HG03196 (cell line): ENCODE measurements around the gene SLC19A1.

Experiments
- ATAC-seq: cut with Tn5 transposase; IDR thresholded peaks from one replicate; pipeline ENCODE4 v1.9.1; 2021; ENCODE audit not compliant: unreplicated experiment

Gene SLC19A1

DNA sequence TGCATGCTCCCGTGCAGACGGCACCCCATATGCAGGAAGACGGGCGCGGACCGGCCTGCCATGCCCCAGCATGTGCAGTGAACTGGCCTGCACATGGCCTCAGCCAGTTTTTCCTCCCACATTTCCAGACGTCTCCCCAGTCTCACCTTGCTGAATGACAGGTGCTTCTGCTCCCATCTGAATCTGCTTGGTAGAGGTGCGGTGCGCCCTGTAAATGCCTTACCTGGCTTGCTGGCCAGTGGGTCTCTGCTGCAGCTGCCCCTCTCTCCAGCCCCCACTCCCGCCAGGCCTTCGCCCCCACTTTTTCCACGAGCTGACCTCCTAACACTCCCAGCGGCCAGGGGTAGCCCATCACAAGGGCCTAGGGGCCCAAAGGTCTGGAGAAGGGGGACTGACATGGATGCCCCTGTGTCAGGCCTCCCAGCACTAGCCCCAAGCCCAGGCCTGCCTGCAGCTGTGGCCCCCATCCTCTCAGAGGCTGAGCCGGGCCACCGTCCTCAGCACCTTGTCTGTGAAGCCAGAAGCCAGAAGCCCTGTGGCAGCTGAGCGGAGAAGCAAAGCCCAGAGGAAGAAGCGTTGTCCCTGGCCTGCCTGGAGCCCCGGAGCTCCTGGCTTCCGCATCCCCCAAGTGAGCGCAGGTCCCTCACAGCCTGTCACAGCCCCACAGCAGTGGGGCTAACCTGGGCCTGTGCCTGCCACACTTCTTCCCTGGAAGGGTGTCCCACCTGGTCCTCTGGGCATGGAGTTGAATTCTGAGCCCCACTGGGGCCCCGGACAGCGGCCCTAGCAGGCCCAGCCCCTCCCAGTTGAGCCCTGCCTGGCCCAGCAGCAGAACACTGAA, 3.7 kb upstream of the SLC19A1 start:
- no peak for ATAC-seq

DNA sequence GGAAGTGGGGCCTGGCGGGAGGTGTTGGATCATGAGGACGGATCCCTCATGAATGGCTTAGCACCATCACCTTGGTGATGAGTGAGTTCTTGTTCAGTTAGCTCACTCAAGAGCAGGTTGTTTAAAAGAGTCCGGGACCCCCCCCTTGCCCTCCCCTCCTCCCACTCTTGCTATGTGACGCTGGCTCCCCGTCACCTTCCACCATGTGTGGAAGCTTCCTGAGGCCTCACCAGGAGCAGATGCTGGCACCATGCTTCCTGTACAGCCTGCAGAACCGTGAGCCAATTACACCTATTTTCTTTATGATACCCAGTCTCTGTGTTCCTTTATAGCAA, 3.0 kb upstream of the SLC19A1 start:
- ATAC-seq, result no peak

DNA sequence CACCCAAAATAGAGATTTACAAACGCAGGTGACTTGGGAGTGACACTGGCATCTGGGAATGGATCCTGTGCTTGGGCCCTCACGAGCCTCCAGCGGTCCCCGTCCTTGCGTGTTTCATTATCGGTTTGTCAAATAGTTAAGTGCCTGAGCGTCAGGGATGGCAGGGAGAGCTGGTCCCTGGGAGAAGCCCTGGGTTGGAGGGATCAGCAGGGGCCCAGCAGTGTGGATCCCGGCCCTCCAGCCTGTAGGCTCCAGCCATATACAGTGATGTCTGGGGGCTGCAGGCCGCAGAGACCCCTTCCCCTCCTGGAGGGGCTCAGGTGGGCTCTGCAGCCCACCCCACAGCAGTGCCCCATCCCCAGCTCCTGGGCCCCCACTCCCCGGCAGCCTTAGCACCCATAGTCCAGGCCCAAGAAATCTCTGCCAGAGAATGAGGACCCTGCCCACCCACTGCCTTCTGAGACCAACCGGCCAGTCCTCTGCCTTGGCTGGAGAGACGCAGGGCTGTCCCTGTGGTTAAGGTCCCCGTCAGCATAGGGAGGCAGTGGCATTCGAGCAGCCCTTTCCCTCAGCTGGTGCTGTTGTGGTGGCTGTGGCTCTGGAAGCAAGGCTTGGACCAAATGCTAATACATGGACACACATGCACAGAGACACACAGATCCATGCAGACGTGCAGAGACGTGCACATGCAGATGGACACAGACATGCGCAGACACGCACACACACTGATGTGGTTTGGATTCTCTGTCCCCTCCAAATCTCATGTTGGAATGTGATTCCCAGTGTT, 2.4 kb upstream of the SLC19A1 start:
- ATAC-seq, result no peak

DNA sequence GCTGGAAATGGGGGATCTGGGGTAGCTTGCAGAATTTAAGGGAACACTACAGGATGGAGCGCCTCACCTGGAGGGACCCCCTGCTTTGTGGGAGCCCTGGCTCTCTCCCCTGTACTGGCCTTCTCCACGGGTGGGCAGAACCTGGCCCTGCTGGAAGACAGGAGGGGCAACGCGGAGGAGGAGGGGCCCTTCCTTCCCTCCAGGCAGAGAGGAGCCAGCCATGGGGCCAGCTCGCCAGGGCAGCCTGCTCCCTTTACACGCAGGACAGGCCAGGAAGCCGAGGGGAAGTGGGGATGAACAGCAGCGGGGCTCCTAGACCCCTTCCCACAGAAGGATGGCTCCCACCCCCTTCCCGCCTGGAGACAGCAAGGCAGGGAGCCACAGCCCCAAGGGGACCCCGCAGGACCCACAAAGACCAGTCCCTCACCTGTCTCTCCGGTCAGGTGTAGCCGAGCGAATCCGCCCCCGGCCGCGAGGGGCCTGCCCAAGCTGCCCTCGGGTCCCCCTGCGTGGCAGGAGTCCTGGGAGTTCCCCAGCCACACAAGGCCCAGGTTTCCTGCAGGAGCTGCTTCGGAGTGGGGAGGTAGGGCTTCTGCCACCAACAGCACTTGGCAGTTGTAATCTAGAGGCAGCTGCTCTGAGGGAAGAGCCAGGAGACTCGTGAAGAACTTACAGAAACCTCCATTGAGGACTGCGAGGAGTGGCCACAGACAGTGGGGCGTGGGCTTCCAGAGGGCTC, 1.6 kb upstream of the SLC19A1 start:
- no peak for ATAC-seq

DNA sequence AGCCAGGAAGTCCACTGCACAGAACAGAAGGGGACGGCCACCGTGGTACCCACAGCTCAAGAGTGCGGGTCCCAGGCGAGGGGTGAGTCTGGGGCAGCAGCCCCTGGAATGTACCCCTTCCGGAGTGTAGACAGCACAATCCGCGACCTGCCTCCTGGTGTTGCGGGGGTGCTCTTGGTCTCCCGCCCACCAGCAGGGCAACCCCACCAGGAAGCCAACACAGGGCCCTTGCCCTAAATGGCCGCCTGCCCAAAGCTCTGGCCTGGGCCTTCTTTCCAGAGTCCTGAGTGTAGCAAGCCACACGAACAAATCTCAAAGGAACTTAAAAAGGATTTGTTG, 1.1 kb upstream of the SLC19A1 start:
- ATAC-seq, result no peak

DNA sequence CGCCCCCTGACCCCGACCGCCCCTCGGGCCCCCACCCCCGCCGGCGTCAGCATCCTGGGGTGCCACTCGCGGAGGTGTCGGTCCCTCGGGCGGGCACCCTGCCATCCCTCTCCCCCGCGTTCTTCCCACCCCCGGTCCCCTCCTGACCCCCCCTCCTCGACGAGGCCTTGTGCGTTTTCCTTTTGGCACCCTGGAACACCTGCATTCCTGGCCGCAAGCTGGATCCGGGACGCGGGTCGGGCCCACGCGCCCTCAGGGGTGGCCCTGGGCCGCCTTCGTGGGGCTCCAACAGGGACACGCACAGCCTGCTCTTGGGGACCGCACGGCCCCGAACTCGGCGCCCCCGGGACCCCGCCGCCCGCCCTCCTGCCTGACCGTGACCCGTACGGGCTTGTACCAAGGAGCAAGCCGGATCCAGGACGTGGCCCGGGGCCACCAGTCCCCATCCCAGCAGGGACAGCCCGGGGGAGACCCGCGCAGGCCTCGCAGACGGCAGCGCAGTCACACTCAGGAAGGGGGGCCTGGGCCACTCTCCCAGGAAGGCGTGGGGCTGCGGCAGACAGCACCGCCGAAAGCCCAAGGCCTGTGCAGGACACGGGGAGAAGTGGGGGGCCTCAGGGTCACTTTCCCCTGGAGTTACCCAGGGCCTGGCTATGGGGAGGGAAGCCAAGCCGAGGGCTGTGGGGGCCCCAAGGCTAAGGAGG, 579 bp upstream of the SLC19A1 start:
- no peak for ATAC-seq

DNA sequence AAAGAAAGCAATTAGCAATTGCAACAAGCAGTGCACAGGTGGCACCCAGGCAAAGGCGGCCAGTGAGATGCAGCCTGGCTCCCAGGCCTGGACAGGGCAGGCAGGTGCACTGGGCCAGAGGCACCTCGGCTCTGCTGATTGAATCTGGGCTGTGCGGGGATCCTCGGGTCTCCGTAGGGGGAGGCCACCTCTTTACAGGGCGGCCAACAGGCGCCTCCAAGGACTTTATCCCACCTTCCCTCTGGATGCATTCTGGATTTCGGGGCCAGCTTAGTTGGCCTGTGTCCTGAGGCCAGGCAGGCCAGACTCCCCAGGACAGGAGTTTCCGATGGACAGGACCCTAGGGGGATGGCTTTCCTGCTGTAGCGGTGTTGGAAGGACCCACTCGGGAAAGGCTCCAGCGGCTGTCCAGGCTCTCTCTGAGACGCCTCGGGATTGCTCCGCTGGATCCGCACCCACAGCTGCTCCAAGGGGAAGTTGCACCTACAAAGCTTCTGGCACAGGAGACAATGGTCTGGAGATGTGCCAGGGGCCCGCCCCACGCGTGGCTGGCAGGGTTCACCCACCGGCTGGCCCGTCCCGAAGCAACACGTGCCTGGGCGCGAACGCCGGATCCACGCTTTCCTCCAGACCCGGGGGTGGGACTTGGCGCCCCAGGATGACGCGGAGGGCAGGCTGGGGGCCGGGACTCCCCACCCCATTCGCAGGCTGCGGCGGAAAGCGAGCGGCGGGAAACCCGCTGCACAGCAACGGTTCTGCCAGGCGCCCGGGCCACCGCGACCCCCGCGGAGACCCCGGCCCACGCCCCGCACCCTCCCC, 810 bp downstream of the SLC19A1 start:
- no peak for ATAC-seq

DNA sequence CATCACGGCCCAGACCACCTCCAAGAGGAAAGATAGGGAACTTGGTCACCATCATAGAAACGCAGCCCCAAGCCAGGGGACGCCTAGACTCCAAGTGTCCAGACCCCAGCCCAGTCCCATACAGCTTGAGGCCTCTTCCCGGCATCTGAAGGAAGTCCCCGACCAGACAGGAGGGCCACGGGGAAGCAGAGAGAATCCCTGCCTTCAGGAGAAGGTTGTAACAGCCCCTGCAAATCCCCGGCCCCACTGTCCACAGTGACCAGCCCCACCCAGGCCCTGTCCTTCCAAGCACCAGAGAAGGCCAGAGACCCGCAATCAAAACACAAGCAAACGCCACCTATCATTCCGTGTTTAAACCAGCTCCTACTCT, 1.7 kb downstream of the SLC19A1 start:
- no peak for ATAC-seq

DNA sequence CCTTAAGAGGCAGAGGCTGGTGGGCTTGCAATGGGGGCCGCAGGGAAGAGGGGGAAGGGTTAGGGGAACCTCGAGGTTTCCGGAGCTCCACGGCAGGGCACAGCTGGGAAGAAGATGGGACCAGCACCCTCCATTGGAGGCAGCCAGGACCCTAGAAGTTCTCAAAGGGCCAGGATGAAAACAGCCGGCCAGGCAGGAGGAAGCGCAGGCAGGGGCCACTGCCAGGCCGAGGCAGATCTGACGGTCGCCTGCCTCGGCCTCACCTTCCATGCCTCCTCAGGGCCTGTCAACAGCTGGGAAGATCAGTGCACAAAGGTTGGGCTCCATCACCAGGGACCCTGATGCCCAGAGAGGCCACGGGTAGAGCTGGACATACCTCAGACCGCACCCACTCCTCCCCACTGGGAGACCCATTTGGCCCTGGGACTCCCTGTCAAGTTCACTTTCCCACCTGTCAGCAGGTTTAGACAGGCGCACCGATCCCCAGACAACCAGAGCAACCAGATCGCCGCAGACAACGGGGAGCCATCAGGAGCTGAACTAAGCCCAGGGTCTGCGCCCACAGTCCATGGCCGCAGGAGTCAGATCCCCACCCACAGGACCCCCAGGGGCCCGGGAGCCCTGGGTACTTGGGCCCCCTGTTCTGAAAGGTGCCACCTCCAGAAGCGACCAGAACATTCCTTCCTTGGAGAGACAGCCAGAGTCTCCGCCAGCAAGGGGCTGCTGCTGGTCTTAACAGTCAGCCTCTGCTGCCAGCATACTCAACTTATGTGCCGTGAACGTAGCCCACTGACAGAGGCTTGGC, 2.2 kb downstream of the SLC19A1 start:
- no peak for ATAC-seq

DNA sequence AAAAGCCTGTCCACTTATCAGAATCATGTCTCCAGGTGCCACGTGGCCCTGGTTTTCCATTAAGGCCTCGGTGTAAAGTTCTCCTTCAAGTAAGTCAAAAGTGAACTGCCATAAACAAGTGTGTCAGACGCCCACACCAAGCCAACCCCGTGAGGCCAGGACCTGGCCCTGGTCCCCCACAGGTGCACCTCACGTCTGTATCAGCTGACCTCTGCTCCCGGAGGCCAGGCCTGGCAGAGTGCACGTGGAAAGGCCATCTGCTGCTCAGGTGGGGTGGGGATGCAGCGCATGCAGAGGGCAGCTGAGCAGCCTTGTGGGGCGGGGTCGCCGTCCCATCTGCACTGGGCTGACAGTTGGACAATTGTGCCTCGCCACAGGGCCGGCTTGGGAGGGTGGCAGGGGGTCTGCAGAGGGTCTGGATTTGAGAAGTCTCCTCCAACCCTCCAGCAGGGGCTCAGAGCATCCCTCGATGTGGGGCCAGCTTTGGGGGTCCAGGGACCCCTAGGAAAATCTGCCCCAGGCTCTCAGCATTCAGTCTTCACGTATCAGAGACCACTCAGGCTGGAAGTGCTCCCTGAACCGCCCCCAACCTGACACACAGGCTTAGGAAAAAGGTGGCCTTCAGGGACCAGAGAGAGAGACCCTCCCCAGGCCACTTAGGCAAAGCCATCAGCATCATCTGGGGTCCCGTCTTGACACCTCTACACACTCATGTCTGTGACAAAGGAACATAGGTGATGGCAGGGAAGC, 3.0 kb downstream of the SLC19A1 start:
- ATAC-seq, result no peak

DNA sequence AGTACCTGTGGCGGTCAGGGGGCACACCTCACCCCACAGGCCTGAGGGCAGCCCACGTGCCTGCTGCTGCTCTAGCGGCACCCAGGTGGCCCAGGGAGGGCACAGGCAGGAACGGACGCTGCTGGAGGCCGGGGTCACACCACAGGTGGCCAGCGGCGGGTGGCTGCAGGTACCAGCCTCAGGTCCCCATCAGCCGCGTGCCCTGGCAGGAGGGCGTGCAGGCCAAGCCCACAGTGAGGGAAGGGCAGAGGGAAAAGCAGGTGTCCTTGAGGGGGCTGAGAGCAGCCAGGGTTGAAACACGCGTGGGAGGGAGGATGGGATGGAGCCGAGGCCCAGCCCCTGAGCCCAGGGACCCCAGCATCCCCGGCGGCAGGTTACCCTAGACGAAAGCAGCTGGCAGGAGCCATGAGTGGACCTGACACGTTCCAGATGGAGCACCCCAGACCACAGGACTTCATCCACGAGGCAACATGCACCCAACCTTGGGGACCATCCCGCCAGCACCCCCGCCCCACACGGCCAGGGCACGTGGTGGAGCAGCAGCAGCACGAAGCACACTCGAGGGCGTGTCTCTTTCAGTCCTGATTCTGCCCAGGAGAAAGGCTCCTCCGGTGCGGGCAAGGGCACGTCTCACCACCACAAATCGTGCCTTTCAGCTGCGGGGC, 3.7 kb downstream of the SLC19A1 start:
- ATAC-seq, result no peak

DNA sequence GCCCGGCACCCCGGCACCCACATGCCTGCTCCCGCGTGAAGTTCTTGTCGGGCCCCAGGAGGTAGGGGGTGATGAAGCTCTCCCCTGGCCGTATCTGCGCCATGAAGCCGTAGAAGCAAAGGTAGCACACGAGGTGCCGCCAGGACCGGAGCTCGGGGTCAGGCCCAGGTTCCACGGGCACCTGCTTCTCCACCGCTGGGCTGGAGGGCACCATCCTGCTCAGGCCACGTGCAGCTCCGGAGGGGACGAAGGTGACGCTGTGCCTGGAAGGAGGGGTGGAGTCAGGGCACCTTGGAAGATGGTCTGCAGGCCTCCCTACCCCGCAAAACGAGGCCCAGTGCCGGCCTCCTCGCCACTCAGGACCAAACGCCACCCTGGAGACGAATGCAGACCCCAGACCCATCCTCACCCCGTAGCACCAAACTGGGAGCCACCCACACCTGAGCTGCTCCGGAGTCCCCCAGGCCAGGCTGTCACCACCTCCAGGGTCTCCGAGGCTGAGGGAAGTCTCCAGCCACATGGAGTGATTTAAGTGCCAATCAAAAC, 4.4 kb downstream of the SLC19A1 start:
- ATAC-seq, result no peak

DNA sequence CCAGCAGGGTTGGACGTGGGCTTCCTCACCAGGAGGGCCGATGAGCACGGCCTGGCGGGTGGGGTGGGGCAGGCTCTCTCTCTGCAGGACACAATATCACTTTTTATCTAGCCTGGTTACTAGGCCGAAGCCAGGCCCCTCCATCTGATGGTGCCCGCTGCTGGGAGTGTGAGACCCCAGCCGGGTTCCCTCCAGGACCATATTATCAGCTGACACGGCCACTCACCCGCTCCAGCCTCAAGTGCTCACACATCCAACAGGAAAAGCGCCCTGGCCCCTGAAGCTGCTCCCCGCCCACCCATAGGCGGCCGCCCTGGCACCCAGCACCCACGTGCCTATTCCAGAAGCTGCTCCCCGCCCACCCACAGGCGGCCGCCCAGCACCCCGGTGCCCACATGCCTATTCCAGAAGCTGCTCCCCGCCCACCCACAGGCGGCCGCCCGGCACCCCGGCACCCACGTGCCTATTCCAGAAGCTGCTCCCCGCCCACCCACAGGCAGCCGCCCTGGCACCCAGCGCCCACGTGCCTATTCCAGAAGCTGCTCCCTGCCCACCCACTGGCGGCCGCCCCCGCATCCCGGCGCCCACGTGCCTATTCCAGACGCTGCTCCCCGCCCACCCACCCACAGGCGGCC, 5.0 kb downstream of the SLC19A1 start:
- no peak for ATAC-seq

DNA sequence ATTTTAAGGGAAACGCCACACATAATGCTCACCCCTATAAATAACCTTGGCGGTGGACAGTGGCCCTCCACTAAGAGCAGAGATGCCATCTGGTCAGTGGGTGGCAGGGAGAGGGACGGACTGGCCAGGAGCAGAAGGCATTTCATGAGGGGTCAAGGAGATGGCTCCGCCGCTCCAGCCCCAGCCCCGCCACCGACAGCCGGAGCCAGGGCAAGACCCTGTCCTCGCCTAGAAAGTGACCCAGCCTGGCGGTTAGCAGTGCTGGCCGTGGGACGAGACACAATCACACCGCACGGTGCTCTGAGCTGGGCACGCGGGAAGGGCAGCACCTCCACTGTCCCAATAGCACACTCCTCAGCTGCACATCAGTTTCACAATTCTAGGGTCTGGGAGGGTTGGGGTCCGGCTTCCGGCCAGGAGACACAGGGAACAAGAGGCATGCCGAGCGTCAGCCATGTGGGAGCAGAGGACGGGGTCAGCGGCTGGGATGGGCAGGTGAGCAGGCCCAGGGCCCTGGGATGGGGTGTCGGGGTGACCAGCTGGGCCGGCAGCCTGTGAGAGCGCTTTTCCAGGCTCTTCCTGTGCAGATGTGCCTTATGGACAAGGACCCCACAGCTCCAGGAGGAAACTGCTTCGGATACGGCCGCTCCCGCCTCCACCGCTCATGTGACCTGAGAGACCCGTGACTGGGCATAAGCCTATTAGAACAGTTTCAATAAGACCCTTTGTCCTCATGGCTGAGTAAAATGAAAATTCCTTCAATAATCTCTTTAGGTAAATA, 5.7 kb downstream of the SLC19A1 start:
- no peak for ATAC-seq

DNA sequence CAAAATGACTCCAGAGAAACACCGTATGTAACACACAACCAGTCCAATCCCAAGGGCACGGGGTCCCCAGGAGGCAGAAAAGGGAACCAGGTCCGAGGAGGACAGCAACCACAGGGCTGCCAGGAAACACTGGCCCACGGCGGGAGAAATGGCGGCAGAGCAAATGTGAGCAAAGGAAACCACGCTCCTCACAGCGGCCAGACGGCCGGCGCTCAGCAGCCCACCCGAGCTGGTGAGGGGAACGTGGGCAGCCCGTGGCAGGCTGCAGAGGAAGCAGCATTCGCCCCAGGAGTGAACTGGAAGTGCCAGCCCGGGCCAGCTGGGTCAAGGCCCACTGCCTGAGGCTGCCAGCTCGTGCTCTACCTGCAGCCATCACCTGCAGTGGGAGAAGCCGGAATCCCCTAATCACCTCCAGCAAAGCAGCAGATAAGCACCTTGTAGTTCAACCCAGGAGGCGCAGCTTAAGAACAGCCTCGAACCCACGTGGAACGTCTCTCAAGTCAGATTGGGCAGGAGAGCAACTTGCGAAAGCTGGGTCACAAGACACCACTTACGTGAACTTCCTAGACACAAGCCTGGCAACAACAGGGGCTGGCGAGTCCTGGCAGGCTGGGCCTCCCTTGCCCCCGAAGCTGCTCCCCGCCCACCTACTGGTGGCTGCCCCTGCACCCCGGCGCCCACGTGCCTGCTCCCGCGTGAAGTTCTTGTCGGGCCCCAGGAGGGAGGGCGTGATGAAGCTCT, 6.7 kb downstream of the SLC19A1 start:
- no peak for ATAC-seq

DNA sequence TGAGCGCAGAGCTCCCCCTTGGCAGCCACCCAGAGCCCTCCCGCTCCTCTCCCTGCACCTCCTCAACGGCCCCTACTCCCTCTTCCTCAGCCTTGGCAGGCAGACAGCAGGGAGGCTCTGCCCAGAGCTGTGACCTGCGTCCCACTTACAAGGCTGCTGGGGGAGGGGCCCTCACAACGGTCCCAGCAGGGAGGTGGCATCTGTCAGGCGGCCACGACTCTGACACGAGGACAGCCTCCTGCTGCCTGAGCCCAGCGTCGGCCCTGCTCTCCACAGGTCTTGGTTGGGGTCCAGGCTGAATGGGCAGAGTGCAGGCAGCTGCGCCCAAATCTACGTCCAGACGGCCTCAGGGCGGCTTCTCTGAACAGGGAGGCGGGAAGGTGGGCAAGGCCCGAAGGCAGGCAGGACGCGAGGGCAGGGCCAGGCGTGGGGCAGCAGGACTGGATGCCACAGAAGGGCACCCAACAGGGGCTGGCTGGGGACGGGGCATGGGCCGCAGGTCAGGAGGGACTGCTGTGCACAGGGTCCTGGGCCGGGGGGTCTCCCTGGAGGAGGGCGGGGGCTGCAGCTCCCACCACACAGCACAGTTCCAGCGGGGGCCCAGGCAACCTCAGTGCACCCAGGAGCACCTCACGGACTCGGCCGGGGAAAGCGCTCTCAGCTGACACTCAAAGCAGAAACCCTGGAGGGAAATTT, 7.5 kb downstream of the SLC19A1 start:
- no peak for ATAC-seq
